Right cardiac atrium (tissue), 5 donors: ENCODE measurements around the gene PRR14. TPM values are rescaled to one million over a fixed set of nuclear protein-coding genes. Genes with fewer than 3 reads are reported as not detected.

Source experiments
- ATAC-seq, 2 donors: fragments of 200-7000 bp; cut with Tn5 transposase; one replicate each; pipeline versions ENCODE4 v1.8.0 to v1.9.1; 2020; ENCODE audit warnings: moderate library complexity in 2 of 2, mild to moderate bottlenecking in 1 of 2
- DNase-seq, 3 donors: peaks; one replicate each; pipeline ENCODE4 v3.0.0-alpha.2; 2020
- H3K27ac ChIP-seq: one replicate; pipeline ENCODE4 v1.5.1; 2013; ENCODE audit warnings: mild to moderate bottlenecking, low read length, control low read depth, moderate library complexity
- H3K27me3 ChIP-seq: one replicate; pipeline ENCODE4 v1.6.1; 2013; ENCODE audit not compliant: control insufficient read depth, insufficient read depth
- H3K4me1 ChIP-seq: one replicate; pipeline ENCODE4 v1.6.1; 2013; ENCODE audit warnings: low read length; ENCODE audit not compliant: control insufficient read depth, insufficient read depth
- H3K4me3 ChIP-seq: one replicate; pipeline ENCODE4 v1.5.1; 2013; ENCODE audit warnings: low read length, control low read depth
- H3K9me3 ChIP-seq: one replicate; pipeline ENCODE4 v1.6.1; 2013; ENCODE audit warnings: low read length; ENCODE audit not compliant: control insufficient read depth
- WGBS: extraction: QIAGEN DNeasy Blood & Tissue Kit; methylation state at CpG from one replicate; pipeline ENCODE4 v1.1.7; 2013; 5-methylcytosine and 5-hydroxymethylcytosine counted together
- intact Hi-C, 4 donors: fragments of 100-400 bp; cut with DNase I; formaldehyde crosslinking; loops; one replicate each; pipeline versions ENCODE4 v1.11.0 to v1.14.0; 2022 to 2023
- long read RNA-seq, 4 donors: library from polyadenylated mRNA; unstranded; transcript quantifications; one replicate each; pipeline ENCODE4 v2.0.0, GENCODE V29; 2020 to 2021
- polyA plus RNA-seq: library from polyadenylated mRNA; stranded (reverse); fragments of 200-250 nt; gene quantifications from one replicate; pipeline ENCODE4 v1.2.3, GENCODE V29; 2013
- total RNA-seq, 4 donors: library from RNA; stranded (reverse); fragmentation: NEBNext Ultra II Directional; extraction: Animal tissue kit (Norgen Biotek cat#: 25700); gene quantifications; one replicate each; pipeline ENCODE4 v1.2.1, GENCODE V29; 2021
- donor health status: healthy with polysubstance abuse.
- donor health status: DM: no; HTN: yes; CAD: no.
- donor health status: DM: no; HTN: no; CAD: no.
- donor health status: DM: no; HTN: yes; CAD: no; lungs with severe emphysema.
- donor health status: DM: yes; HTN: yes; CAD: no.

PRR14 gene
- total RNA-seq (10 to 100 TPM; 22.9 to 27.6 (median 24.3) TPM), polyA plus RNA-seq (19.1 TPM)
- long read RNA-seq, donor 1, partial matches to known transcripts = 9 of 15 reads
- long read RNA-seq, donor 1, other reads (novel, unspliced or antisense) = 3 of 15 reads
- long read RNA-seq, donor 2, partial matches to known transcripts = 1 of 5 reads
- long read RNA-seq, donor 2, other reads (novel, unspliced or antisense) = 3 of 5 reads
- long read RNA-seq, donor 3, partial matches to known transcripts = 2 of 6 reads
- long read RNA-seq, donor 3, other reads (novel, unspliced or antisense) = 4 of 6 reads
- long read RNA-seq, donor 4, partial matches to known transcripts = 0 of 2 reads
- long read RNA-seq, donor 4, other reads (novel, unspliced or antisense) = 2 of 2 reads

DNA sequence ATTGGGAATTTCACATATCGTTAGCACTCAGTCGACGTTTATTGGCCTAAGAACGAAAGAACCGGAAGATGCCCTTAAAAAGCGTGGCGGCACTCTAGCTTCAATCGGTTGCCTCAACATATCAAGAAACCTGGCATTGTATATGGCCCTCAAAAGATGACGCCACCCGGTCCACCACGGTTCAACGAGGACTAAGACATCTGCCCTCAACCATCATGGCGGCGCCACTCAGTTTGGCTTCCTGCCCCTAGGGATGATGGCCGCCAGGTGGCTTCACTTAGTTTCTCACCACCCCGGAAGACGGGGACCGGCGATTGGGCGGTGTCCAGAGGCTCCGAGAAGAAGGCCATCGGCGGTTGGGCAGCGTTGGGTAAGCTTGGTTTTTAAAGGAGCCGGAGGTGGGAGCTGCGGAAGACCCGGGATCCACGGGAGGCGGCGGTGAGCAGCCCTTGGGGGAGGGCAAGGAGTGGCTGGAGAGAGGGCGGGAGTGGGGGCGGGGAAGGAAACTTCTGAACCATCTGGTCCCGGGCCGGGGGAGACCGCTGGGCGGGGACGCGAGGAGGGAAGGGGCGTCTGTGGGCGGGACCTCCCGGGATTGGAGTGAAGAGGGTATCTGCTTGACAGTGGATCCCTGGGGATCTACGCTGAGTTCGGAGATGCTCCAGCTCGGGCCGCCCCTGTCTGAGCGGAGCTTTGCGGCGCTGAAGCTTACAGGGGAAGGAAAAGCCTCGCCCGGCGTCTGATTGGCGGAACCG is at the start of gene PRR14:
PRR14 (plus strand) TSS at position 592 of the 755 bp plus-strand sequence. CDS start 686 bp downstream, outside the sequence.
- 1% methylated on average over 53 of the region's 53 CpGs for WGBS

DNA sequence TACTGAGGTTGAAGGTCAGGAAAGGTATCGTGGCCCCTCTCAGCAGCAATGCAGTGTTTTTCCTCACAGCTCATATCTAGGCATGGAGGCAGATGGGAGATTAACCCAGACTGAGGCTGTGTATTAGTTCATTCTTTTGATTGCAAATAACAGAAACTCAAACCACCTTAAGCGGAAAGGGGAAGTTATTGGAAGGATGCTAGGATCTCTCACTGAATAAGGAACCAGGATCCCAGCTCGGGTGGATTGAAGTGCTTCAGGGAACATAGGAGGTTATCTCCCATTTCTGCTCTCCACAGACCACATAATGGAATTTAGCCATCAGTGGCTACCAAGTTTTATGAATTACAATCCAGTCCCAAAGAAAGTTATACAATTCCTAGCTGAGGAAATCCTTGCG is 48.8 kb upstream of the PRR14 start:
- Histone ChIP-seq H3K9me3 (no peaks in the 10 kb centered on the region), H3K27ac (no peak overlapping the region), H3K27me3 (no peaks in the 10 kb centered on the region), H3K4me3 (no peak overlapping the region), H3K4me1 (no peaks in the 10 kb centered on the region)
- DNase-seq (no peak), ATAC-seq (no peak)
- intact Hi-C loops = loop anchor here in 2 of 4 donors (10.0 kb wide), 2 partner anchors 157 to 167 kb away; partner anchors contain the start of genes DCTPP1 (in 1 of the 2) and SEPHS2 (in 1 of the 2)
- 80% methylated on average over 4 of the region's 4 CpGs for WGBS

More for the DNA sequence above, at the start of gene PRR14:
- peak within 1 kb of the TSS; percentile 99 for H3K27ac ChIP-seq
- peak; percentile 100 for DNase-seq
- H3K4me1 ChIP-seq = no peaks in the 10 kb centered on the region
- ATAC-seq = peak; percentile 94 to 95
- intact Hi-C loops = no loop called here
- H3K4me3 ChIP-seq = peak within 1 kb of the TSS; percentile 94
- H3K27me3 ChIP-seq = no peaks in the 10 kb centered on the region
- no peaks in the 10 kb centered on the region for H3K9me3 ChIP-seq

DNA sequence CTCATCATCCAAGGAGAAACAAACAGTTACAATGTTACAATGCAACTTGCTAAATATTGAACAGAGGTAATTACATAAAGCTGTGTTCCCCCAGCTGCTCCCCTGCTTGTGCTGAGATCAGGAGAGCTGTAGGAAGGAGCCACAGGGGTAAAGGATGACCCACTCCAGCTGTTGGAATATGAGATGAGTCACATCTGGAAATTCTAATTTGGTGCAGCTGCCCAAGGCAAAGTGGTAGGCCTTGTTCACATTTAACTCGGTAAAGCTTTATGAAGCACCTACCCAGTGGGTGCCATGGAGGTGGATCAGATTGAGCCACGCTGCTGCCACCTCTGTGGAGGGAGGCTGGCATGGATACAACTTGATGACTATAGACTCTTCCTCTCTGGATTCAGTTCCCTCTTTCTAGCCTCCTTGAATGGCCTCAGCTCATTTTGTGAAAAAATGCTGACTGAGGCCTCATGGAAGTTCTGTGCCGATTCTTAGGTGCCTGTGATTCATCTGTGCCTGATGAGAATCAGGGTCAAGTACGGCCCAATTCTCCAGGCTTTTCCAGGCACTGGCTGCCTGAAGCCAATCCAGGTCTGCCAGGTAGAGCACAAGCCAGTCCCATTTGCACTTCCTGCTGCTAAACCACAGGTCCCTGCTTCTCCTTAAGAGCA is 48.0 kb upstream of the PRR14 start:
- Histone ChIP-seq H3K4me1 (no peaks in the 10 kb centered on the region), H3K9me3 (no peaks in the 10 kb centered on the region), H3K27me3 (no peaks in the 10 kb centered on the region), H3K4me3 (no peak overlapping the region), H3K27ac (no peak overlapping the region)
- intact Hi-C loops = loop anchor here in 2 of 4 donors (10.0 kb wide), 2 partner anchors 158 to 168 kb away; partner anchors contain the start of genes DCTPP1 (in 1 of the 2) and SEPHS2 (in 1 of the 2)
- ATAC-seq (peak in 1 of 2 donors; percentile 32), DNase-seq (no peak)
- WGBS = 71% methylated on average over 4 of the region's 4 CpGs

DNA sequence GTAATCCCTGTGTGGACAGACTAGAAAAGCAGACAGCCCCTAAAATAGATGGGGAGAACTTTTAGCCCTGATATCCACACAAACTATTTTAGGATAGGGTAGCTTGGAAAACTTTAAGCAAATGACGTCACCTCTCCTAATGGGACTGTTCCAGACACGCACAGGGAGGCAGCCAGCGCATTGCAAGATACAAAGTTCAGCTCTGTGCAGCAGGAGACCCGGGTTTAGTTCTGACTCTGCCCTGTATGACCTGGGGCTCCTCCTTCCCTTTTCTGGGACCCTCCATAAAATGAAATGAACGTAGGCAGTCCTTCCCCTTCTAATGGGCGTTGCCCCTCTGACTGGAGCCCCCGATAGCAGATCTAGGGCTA is 46.8 kb upstream of the PRR14 start:
- DNase-seq (no peak), ATAC-seq (no peak)
- H3K4me3 ChIP-seq = no peak overlapping the region
- no peaks in the 10 kb centered on the region for H3K9me3 ChIP-seq
- H3K27me3 ChIP-seq = no peaks in the 10 kb centered on the region
- H3K27ac ChIP-seq = no peak overlapping the region
- 85% methylated on average over 7 of the region's 7 CpGs for WGBS
- no peaks in the 10 kb centered on the region for H3K4me1 ChIP-seq
- intact Hi-C loops = loop anchor here in 2 of 4 donors (10.0 kb wide), 2 partner anchors 159 to 169 kb away; partner anchors contain the start of genes DCTPP1 (in 1 of the 2) and SEPHS2 (in 1 of the 2)

DNA sequence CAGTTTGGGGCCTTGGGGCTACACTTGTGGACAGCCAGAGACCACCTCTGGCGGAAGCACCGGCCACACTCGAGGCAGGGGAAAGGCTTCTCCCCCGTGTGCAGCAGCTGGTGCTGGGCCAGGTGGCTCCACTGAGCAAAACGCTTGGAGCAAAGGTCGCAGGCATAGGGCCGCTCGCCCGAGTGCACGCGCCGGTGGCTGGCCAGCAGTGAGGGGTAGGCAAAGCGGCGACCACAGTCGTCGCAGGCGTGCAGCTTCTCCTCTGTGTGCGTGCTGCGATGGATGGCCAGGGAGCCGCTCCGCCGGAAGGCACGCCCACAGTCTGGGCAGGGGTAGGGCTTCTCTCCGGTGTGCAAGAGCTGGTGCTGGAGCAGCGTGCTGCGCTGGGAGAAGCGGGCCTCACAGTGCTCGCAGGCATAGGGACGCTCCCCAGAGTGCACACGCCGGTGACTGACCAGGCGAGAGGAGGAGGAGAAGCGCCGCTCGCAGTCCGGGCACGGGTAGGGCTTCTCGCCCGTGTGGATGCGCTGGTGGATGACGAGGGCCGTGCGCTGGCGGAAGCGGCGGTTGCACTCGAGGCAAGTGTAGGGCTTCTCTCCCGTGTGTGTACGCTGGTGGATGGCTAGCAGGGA is 46.3 kb upstream of the PRR14 start:
- Histone ChIP-seq H3K9me3 (no peaks in the 10 kb centered on the region), H3K4me3 (no peak overlapping the region), H3K27me3 (no peaks in the 10 kb centered on the region), H3K27ac (no peak overlapping the region), H3K4me1 (no peaks in the 10 kb centered on the region)
- intact Hi-C loops = loop anchor here in 2 of 4 donors (10.0 kb wide), 2 partner anchors 160 to 170 kb away; partner anchors contain the start of genes DCTPP1 (in 1 of the 2) and SEPHS2 (in 1 of the 2)
- WGBS = 92% methylated on average over 49 of the region's 49 CpGs
- ATAC-seq (no peak), DNase-seq (no peak)

DNA sequence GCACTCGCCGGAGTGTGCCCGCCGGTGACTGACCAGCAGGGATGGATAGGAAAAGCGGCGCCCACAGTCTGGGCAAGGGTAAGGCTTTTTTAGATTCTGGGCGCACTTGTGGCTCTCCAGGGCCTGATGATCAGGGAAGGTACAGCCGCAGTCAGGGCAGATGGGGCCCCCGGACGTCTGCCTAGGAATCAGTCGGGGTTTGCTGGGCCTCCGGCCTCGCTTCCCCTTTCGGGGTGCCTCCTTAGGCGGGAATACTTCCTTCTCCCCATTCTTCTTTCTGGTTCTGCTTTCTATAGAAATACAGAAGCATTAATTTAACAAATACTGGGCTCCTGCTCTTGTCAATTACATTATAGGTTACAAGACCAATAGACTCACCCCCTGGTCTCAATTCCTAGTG is 45.6 kb upstream of the PRR14 start:
- intact Hi-C loops = loop anchor here in 2 of 4 donors (10.0 kb wide), 2 partner anchors 160 to 170 kb away; partner anchors contain the start of genes DCTPP1 (in 1 of the 2) and SEPHS2 (in 1 of the 2)
- no peaks in the 10 kb centered on the region for H3K4me1 ChIP-seq
- H3K9me3 ChIP-seq = no peaks in the 10 kb centered on the region
- H3K27me3 ChIP-seq = no peaks in the 10 kb centered on the region
- H3K4me3 ChIP-seq = no peak overlapping the region
- ATAC-seq (no peak), DNase-seq (peak in 1 of 3 donors; percentile 41)
- WGBS = 82% methylated on average over 15 of the region's 15 CpGs
- no peak overlapping the region for H3K27ac ChIP-seq

DNA sequence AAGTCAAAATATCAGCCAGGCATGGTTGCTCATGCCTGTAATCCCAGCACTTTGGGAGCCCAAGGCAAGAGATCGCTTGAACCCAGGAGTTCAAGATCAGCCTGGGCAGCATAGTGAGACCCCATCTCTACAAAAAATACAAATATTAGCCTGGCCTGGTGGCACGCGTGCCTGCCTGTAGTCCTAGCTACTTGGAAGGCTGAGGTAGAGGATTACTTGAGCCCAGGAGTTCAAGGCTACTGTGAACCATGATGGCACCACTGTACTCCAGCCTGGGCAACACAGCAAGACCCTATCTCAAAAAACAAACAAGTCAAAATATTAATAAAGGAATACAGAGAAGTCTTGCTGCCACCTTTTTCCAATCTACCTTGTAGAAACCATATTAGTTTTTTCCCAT is 44.8 kb upstream of the PRR14 start:
- 97% methylated on average over 3 of the region's 3 CpGs for WGBS
- H3K9me3 ChIP-seq = no peaks in the 10 kb centered on the region
- H3K4me1 ChIP-seq = no peaks in the 10 kb centered on the region
- H3K27me3 ChIP-seq = no peaks in the 10 kb centered on the region
- intact Hi-C loops = loop anchor here in 2 of 4 donors (10.0 kb wide), 2 partner anchors 161 to 171 kb away; partner anchors contain the start of genes DCTPP1 (in 1 of the 2) and SEPHS2 (in 1 of the 2)
- no peak overlapping the region for H3K4me3 ChIP-seq
- no peak for ATAC-seq
- DNase-seq = no peak
- H3K27ac ChIP-seq = no peak overlapping the region

DNA sequence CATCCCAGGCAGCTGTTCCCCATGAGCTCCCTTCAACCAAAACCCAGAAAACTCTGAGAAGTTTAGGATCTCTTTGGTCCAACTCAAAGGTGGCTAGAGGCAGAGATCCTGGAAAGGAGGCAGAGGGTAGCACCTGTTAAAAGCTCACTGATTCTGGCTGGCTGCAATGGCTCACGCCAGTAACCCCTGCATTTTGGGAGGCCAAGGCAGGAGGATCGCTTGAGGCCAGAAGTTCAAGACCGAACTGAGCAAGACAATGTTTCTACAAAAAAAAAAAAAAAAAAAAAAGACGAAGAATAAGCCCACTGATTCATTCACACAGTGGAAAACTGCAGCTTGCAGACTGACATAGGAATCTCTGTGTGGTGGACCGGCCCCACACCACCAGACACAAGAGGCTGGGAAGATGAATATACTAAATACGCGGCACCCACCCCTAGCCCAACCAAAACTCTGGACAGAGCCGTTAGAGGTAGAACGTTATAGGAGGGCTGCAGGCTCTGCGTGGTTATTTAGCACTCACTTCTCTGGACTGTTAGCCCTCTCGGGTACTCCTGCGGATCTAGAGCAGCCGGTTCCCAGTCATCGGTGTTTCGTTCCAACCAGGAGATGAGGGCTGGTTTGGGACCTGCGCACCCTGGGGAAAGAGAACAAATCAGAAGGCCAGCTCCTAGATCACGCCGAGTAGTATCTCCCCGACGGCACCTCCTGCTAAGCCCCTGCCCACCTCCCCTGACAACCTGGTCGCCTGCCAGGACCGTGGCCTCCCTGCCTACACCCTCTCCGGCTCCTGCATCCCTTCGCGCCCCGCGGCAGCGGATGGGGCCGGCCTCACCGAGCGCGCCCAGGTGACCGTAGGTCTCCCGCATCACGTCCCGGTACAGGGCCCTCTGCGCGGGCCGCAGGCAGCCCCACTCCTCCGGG is 41.5 kb upstream of the PRR14 start:
- Histone ChIP-seq H3K27me3 (no peaks in the 10 kb centered on the region), H3K9me3 (no peaks in the 10 kb centered on the region), H3K4me1 (no peaks in the 10 kb centered on the region), H3K4me3 (peak overlapping the region; percentile 88), H3K27ac (peak overlapping the region; percentile 94)
- 12% methylated on average over 40 of the region's 40 CpGs for WGBS
- intact Hi-C loops = loop anchor here in 2 of 4 donors (10.0 kb wide), 2 partner anchors 164 to 174 kb away; partner anchors contain the start of genes DCTPP1 (in 1 of the 2) and SEPHS2 (in 1 of the 2)
- ATAC-seq (peak; percentile 68 to 76), DNase-seq (peak; percentile 65 to 87 (median 81))
